OCI-LY1 (cell line): ENCODE data around the gene NF2.

Experiments used
- CTCF ChIP-seq: fragments of 200-600 bp; sonication (generic), shearing (Covaris generic); IDR thresholded peaks from 2 replicates; pipeline ENCODE4 v1.5.1; 2017; ENCODE audit warnings: mild to moderate bottlenecking, antibody characterized with exemption, low read length, moderate library complexity, mixed read lengths
- EZH2 ChIP-seq: fragments of 200-600 bp; sonication (generic), shearing (Covaris generic); IDR thresholded peaks from 2 replicates; pipeline ENCODE4 v1.8.0; 2017; ENCODE audit warnings: borderline replicate concordance, mixed run types, mild to moderate bottlenecking, antibody characterized with exemption, low read length, moderate library complexity, mixed read lengths

GRCh38 chr22:29722587-29722986 lies 119.2 kb downstream of the NF2 start:
- no peak for TF ChIP-seq CTCF
- no peak for TF ChIP-seq EZH2
